ENCODE data around the gene RNASET2. TPM values are rescaled to one million over a fixed set of nuclear protein-coding genes. Genes with fewer than 3 reads are reported as not detected.
"Not testable (repeated sequence)": the region's sequence is repeated elsewhere in the genome, so short reads cannot be mapped to it uniquely, and the experiment has no call there.

Gene RNASET2
- polyA plus RNA-seq, 5 donors = 39.3 to 56.6 (median 46.6) TPM

- no peak for DNase-seq
Observed at GRCh38 chr6:166971271-166971670, 14.9 kb upstream of the RNASET2 start.

GRCh38 chr6:166970776-166971175 is 14.4 kb upstream of the RNASET2 start:
- DNase-seq = no peak

GRCh38 chr6:166970091-166970490 is 13.7 kb upstream of the RNASET2 start:
- no peak for DNase-seq

- DNase-seq = no peak
Observed at GRCh38 chr6:166969390-166970002, 13.1 kb upstream of the RNASET2 start.

- DNase-seq = no peak
Observed at GRCh38 chr6:166966268-166966667, 9.9 kb upstream of the RNASET2 start.

GRCh38 chr6:166960609-166960978 is 4.2 kb upstream of the RNASET2 start:
- no peak for DNase-seq

- DNase-seq = no peak
Observed at GRCh38 chr6:166959911-166960608, 3.7 kb upstream of the RNASET2 start.

GRCh38 chr6:166958926-166959861 is 2.8 kb upstream of the RNASET2 start:
- DNase-seq = no peak

- no peak for DNase-seq
Observed at GRCh38 chr6:166957805-166958076, 1.4 kb upstream of the RNASET2 start.

GRCh38 chr6:166957087-166957804 is 896 bp upstream of the RNASET2 start:
- DNase-seq = peak in 1 of 2 donors; percentile 34

- no peak for DNase-seq
Observed at GRCh38 chr6:166955865-166956443, 396 bp downstream of the RNASET2 start.

GRCh38 chr6:166955121-166955864 is 1.1 kb downstream of the RNASET2 start:
- DNase-seq = no peak

GRCh38 chr6:166954118-166954713 is 2.1 kb downstream of the RNASET2 start:
- DNase-seq = no peak

GRCh38 chr6:166952567-166953486 is 3.5 kb downstream of the RNASET2 start:
- no peak for DNase-seq

- DNase-seq = no peak
Observed at GRCh38 chr6:166952121-166952520, 4.2 kb downstream of the RNASET2 start.

GRCh38 chr6:166951670-166952060 is 4.7 kb downstream of the RNASET2 start:
- no peak for DNase-seq

- DNase-seq = not testable (repeated sequence)
Observed at GRCh38 chr6:166950892-166951669, 5.3 kb downstream of the RNASET2 start.

- DNase-seq = no peak
Observed at GRCh38 chr6:166950443-166950821, 5.9 kb downstream of the RNASET2 start.

Measured in right lung (tissue), 5 donors.